MM.1S (cell line): ENCODE results near the gene COX17.

Source experiments
- DNase-seq: peaks from one replicate; pipeline ENCODE4 v3.0.0-alpha.2; 2015
- H2AFZ ChIP-seq: fragments of 300-600 bp; sonication (generic); 2 replicates; pipeline ENCODE4 v1.6.0; 2016; ENCODE audit warnings: antibody characterized with exemption, low read length
- H3F3A ChIP-seq: fragments of 300-600 bp; sonication (generic); 2 replicates; pipeline ENCODE4 v1.6.1; 2016; ENCODE audit warnings: mild to moderate bottlenecking, antibody characterized with exemption, low read length, moderate library complexity, mixed read lengths; ENCODE audit not compliant: insufficient read depth
- H3K27ac ChIP-seq: fragments of 300-600 bp; sonication (generic); 2 replicates; pipeline ENCODE4 v1.5.1; 2016; ENCODE audit warnings: mild to moderate bottlenecking, low read length
- H3K27me3 ChIP-seq: fragments of 300-600 bp; sonication (generic); replicated peaks from 2 replicates; pipeline ENCODE4 v1.6.0; 2016; ENCODE audit warnings: low read length; ENCODE audit not compliant: insufficient read depth
- H3K36me3 ChIP-seq: fragments of 300-600 bp; sonication (generic); replicated peaks from 2 replicates; pipeline ENCODE4 v1.6.1; 2016; ENCODE audit warnings: mild to moderate bottlenecking, low read length, mixed read lengths; ENCODE audit not compliant: insufficient read depth
- H3K4me1 ChIP-seq: fragments of 300-600 bp; sonication (generic); 2 replicates; pipeline ENCODE4 v1.6.1; 2016; ENCODE audit warnings: low read length, mixed read lengths
- H3K4me2 ChIP-seq: fragments of 300-600 bp; sonication (generic); 2 replicates; pipeline ENCODE4 v1.6.0; 2016; ENCODE audit warnings: low read depth, low read length
- H3K4me3 ChIP-seq: fragments of 300-600 bp; sonication (generic); 2 replicates; pipeline ENCODE4 v1.5.1; 2016; ENCODE audit warnings: low read length, mixed read lengths
- H3K79me2 ChIP-seq: fragments of 300-600 bp; sonication (generic); 2 replicates; pipeline ENCODE4 v1.6.1; 2016; ENCODE audit warnings: mixed run types, low read length, mixed read lengths
- H3K9ac ChIP-seq: fragments of 300-600 bp; sonication (generic); 2 replicates; pipeline ENCODE4 v1.6.1; 2016; ENCODE audit warnings: low read length, mixed read lengths
- H3K9me2 ChIP-seq: fragments of 300-600 bp; sonication (generic); replicated peaks from 2 replicates; pipeline ENCODE4 v1.6.1; 2016; ENCODE audit warnings: mild to moderate bottlenecking, low read length, mixed read lengths; ENCODE audit not compliant: insufficient read depth
- H3K9me3 ChIP-seq: fragments of 300-600 bp; sonication (generic); replicated peaks from 2 replicates; pipeline ENCODE4 v1.6.1; 2016; ENCODE audit warnings: mild to moderate bottlenecking, low read length, mixed read lengths; ENCODE audit not compliant: insufficient read depth
- H4K20me1 ChIP-seq: fragments of 300-600 bp; sonication (generic); 2 replicates; pipeline ENCODE4 v1.6.1; 2016; ENCODE audit warnings: mild to moderate bottlenecking, low read length, moderate library complexity, mixed read lengths; ENCODE audit not compliant: insufficient read depth
- CTCF ChIP-seq: fragments of 300-600 bp; sonication (generic); IDR thresholded peaks from 2 replicates; pipeline ENCODE4 v1.5.1; 2016; ENCODE audit warnings: antibody characterized with exemption, low read length, mixed read lengths
- EZH2 ChIP-seq: fragments of 300-600 bp; sonication (generic); optimal IDR thresholded peaks from 2 replicates; pipeline ENCODE3; 2017; ENCODE audit warnings: low read depth, mild to moderate bottlenecking, antibody characterized with exemption, low read length, mixed read lengths
- EZH2phosphoT487 ChIP-seq: fragments of 300-600 bp; sonication (generic); IDR thresholded peaks from 2 replicates; pipeline ENCODE4 v1.6.1; 2018; ENCODE audit warnings: antibody characterized with exemption, low read length

COX17 gene

DNA sequence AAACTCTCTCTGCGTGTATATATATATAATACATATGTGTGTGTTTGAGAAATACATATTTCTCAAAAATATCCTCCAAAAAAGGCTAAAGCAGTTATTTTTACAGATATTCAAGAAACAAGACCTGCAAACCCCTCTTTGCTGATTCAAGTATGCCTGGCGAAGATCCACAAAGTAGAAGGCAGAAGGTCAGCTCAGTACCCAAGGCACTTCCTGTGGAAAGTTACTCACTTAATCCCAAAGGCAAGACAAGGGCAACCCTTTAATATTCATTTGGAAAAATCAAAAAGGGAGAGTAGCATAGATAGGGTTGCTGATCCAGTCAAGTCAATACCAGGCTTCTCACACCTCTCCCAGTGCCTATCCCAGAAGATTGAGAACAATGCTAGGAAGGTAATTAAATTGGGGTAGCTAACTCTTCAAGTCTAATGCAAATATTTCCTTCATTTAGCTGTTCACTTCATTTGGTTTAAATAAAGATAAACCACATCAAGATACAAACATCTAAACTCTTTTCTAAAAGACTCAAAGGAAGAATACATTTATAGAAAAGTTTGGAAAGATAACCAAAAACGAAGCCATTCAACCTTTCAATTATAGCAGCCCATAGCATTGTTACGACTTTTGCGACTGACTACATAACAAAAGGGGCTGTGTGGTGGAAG lies 7.2 kb downstream of the COX17 start:
- no peak overlapping the region for H3K4me3 ChIP-seq
- no peaks in the 10 kb centered on the region for H3K4me1 ChIP-seq

GRCh38 chr3:119665954-119666559 lies 11.1 kb downstream of the COX17 start:
- no peaks in the 10 kb centered on the region for H3F3A ChIP-seq
- no peak overlapping the region for H3K4me3 ChIP-seq
- TF ChIP-seq EZH2phosphoT487, result no peak
- H2AFZ ChIP-seq, result no peak overlapping the region
- no peak for DNase-seq
- H3K4me2 ChIP-seq, result no peak overlapping the region
- H3K9me3 ChIP-seq, result no peaks in the 10 kb centered on the region
- no peak overlapping the region for H3K9ac ChIP-seq
- no peaks in the 10 kb centered on the region for H3K4me1 ChIP-seq
- H3K27ac ChIP-seq, result no peak overlapping the region
- no peaks in the 10 kb centered on the region for H3K79me2 ChIP-seq
- no peaks in the 10 kb centered on the region; the same call in 1 of the 2 replicates for H3K36me3 ChIP-seq
- H3K9me2 ChIP-seq, result no peaks in the 10 kb centered on the region
- H4K20me1 ChIP-seq, result no peaks in the 10 kb centered on the region
- H3K27me3 ChIP-seq, result no peaks in the 10 kb centered on the region

More for the DNA sequence above, 7.2 kb downstream of the COX17 start:
- Histone ChIP-seq H3K9me2 (no peaks in the 10 kb centered on the region), H3K27ac (no peak overlapping the region), H3K9me3 (no peaks in the 10 kb centered on the region), H3F3A (no peaks in the 10 kb centered on the region), H3K27me3 (no peaks in the 10 kb centered on the region), H2AFZ (no peak overlapping the region), H4K20me1 (no peaks in the 10 kb centered on the region), H3K79me2 (peaks cover 18% of the 10 kb centered on the region), H3K4me2 (no peak overlapping the region), H3K9ac (no peak overlapping the region), H3K36me3 (peaks cover 1% of the 10 kb centered on the region; the same call in 1 of the 2 replicates)
- no peak for DNase-seq
- TF ChIP-seq EZH2 (no peak), CTCF (no peak), EZH2phosphoT487 (no peak)

DNA sequence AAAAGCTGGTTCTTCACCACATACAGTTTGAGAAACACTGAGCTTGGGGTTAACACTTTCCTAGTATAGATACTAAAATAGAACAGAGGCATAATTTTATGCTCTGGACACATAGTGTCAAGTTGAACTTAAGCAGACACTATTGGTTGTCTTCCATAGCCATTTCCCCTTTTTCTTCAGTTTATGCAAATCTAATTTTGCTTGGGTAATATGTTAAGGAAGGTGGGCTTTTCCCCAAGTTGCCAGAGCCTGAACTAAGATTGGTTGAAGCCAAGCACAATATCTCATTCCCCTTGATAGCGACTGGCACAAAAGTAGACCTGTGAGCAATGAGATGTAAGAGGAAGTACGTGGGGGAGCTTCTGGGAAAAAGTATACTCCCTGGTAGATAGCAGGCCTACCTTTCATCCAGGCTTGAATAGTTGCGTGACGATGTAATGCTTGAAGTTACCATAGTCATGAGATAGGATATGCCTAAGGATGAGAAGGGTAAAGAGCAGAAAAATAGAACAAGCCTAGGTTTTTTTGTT lies 12.3 kb downstream of the COX17 start:
- Histone ChIP-seq H3K9ac (no peak overlapping the region), H3K4me1 (no peaks in the 10 kb centered on the region), H3K27ac (no peak overlapping the region), H3K36me3 (no peaks in the 10 kb centered on the region; the same call in 1 of the 2 replicates), H3K4me2 (no peak overlapping the region), H2AFZ (no peak overlapping the region), H3K4me3 (no peak overlapping the region), H3K27me3 (no peaks in the 10 kb centered on the region), H4K20me1 (no peaks in the 10 kb centered on the region), H3K9me2 (no peaks in the 10 kb centered on the region), H3K9me3 (no peaks in the 10 kb centered on the region), H3K79me2 (no peaks in the 10 kb centered on the region), H3F3A (no peaks in the 10 kb centered on the region)
- no peak for TF ChIP-seq EZH2phosphoT487
- no peak for TF ChIP-seq CTCF
- no peak for TF ChIP-seq EZH2
- no peak for DNase-seq

GRCh38 chr3:119664370-119664769 lies 12.8 kb downstream of the COX17 start:
- H3K27me3 ChIP-seq, result no peaks in the 10 kb centered on the region
- DNase-seq, result no peak
- H3K79me2 ChIP-seq, result no peaks in the 10 kb centered on the region
- H3K9me2 ChIP-seq, result no peaks in the 10 kb centered on the region
- H3K4me2 ChIP-seq, result no peak overlapping the region
- no peaks in the 10 kb centered on the region for H3K9me3 ChIP-seq
- no peaks in the 10 kb centered on the region for H3K4me1 ChIP-seq
- TF ChIP-seq EZH2phosphoT487 (no peak), EZH2 (no peak), CTCF (no peak)
- H2AFZ ChIP-seq, result no peak overlapping the region
- H3K36me3 ChIP-seq, result no peaks in the 10 kb centered on the region; the same call in 1 of the 2 replicates
- no peaks in the 10 kb centered on the region for H3F3A ChIP-seq
- H3K9ac ChIP-seq, result no peak overlapping the region
- no peak overlapping the region for H3K27ac ChIP-seq
- no peak overlapping the region for H3K4me3 ChIP-seq
- H4K20me1 ChIP-seq, result no peaks in the 10 kb centered on the region
